H7 (cell line): Measurements from ENCODE around the gene TMEM154. TPM values are rescaled to one million over a fixed set of nuclear protein-coding genes. Genes with fewer than 3 reads are reported as not detected.
"Not testable (repeated sequence)": the region's sequence is repeated elsewhere in the genome, so short reads cannot be mapped to it uniquely, and the experiment has no call there.

Experiments used
- DNase-seq: peaks from one replicate; pipeline ENCODE4 v3.0.0; 2012
- H3K27me3 ChIP-seq: 2 replicates; pipeline ENCODE4 v1.6.0; 2011; ENCODE audit warnings: mild to moderate bottlenecking, low read length; ENCODE audit not compliant: control insufficient read depth, insufficient read depth
- H3K36me3 ChIP-seq: replicated peaks from 2 replicates; pipeline ENCODE4 v1.5.1; 2011; ENCODE audit warnings: low read length; ENCODE audit not compliant: control insufficient read depth, insufficient read depth
- H3K4me3 ChIP-seq: 2 replicates; pipeline ENCODE4 v1.5.1; 2011; ENCODE audit warnings: low read depth, mild to moderate bottlenecking, control low read depth, low read length, moderate library complexity; ENCODE audit not compliant: insufficient read depth
- total RNA-seq: library from RNA; depleted of rRNA; stranded (reverse); fragments of >200 nt; shearing (Covaris generic); gene quantifications from 2 replicates; pipeline ENCODE4 v1.2.3, GENCODE V29; 2014

TMEM154 gene
- total RNA-seq, 1 experiment from 2014 or later, result 0.31 TPM

GRCh38 chr4:152665691-152666395, 14.0 kb downstream of the TMEM154 start:
- H3K27me3 ChIP-seq, result no peaks in the 10 kb centered on the region
- DNase-seq, result no peak
- H3K4me3 ChIP-seq, result no peak overlapping the region

GRCh38 chr4:152664067-152664378, 15.8 kb downstream of the TMEM154 start:
- DNase-seq, H3K27me3 ChIP-seq, H3K36me3 ChIP-seq, H3K4me3 ChIP-seq: not testable (repeated sequence)

More at GRCh38 chr4:152665691-152666395, 14.0 kb downstream of the TMEM154 start:
- no peaks in the 10 kb centered on the region for H3K36me3 ChIP-seq

DNA sequence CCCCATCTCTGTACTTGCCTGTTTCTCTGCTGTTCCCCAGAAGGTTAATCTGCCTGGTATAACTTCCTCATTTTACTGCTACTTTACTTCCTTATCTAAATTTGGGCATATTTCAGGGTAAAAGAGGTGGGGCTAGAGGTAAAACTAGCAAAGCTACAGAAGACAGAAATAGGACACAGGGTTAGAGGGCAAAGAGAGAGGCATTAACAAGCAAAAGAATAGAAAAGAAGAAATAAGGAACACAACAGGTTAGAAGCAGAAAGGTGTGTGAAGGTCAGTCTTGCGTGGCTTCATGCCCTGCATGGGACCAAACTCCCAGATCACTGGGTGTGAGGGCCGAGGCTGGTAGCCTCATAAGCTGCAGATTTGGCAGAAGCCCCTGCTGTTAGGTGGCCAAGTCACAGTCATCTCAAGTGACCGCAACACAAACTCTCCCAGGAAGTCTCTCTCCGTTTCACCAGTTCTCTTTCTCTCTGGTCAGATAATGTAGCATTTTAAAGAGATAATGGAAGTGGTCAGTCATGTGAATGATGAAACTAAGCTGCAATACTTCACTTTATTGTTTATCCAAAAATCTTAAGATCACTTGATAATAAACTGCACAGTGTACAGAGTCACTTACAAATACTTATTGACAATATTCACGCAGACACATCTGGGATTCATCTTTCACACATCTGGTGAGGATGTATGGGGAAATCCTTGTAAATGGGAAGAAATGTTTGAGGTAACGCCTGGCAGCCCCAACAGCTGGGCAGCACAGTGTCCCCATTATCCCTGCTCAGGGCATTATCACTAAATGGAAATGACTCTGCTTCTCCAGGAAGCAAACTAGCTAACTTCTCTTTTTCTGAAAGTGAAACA, 16.4 kb downstream of the TMEM154 start:
- DNase-seq, result no peak
- Histone ChIP-seq H3K4me3 (no peak overlapping the region), H3K27me3 (no peaks in the 10 kb centered on the region), H3K36me3 (no peaks in the 10 kb centered on the region)

GRCh38 chr4:152661649-152662048, 18.1 kb downstream of the TMEM154 start:
- no peak overlapping the region for H3K4me3 ChIP-seq
- no peaks in the 10 kb centered on the region for H3K27me3 ChIP-seq
- H3K36me3 ChIP-seq, result no peaks in the 10 kb centered on the region
- no peak for DNase-seq

DNA sequence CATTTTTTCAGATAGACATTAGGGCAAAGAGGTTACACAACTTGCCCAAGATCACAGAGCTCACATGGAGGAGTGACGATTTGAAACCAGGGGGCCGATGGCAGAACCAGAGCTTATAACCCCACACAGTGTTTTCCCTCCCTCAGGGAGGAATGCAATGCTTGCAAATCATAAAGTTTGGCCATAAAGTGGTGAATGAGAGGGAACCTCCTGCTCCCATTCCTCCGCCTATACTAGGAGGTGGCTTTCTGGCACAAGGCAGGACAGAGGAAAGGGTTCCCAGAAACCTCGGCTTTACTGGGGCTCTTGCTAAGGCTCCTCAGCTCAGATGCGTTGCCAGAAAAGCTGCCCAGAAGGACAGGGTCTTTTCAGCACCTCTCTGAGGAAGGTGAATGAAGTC, 19.3 kb downstream of the TMEM154 start:
- no peak for DNase-seq
- H3K36me3 ChIP-seq, result no peaks in the 10 kb centered on the region
- no peaks in the 10 kb centered on the region for H3K27me3 ChIP-seq
- no peak overlapping the region for H3K4me3 ChIP-seq

DNA sequence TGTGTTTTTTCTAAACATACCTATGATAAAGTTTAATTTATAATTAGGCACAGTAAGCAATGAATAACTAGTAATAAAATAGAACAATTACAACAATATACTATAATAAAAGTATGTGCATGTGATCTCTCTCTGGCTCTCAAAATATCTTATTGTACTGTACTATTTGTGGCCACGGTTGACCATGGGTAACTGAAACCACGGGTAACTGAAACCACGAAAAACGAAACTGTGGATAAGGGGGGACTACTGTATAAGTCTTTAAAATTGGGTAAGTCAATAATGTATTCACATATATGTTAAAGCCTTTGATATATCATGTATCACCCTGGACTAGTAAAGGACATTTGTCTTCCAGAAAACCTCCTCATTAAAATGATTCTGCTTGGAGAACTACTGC, 20.0 kb downstream of the TMEM154 start:
- DNase-seq, result no peak
- Histone ChIP-seq H3K4me3 (no peak overlapping the region), H3K27me3 (no peaks in the 10 kb centered on the region), H3K36me3 (no peaks in the 10 kb centered on the region)

GRCh38 chr4:152657657-152658056, 22.1 kb downstream of the TMEM154 start:
- DNase-seq, result no peak
- H3K4me3 ChIP-seq, result no peak overlapping the region
- no peaks in the 10 kb centered on the region for H3K27me3 ChIP-seq

GRCh38 chr4:152655272-152656129, 24.3 kb downstream of the TMEM154 start:
- no peak for DNase-seq
- Histone ChIP-seq H3K4me3 (no peak overlapping the region), H3K36me3 (no peaks in the 10 kb centered on the region), H3K27me3 (no peaks in the 10 kb centered on the region)

More at GRCh38 chr4:152657657-152658056, 22.1 kb downstream of the TMEM154 start:
- no peaks in the 10 kb centered on the region for H3K36me3 ChIP-seq

GRCh38 chr4:152652102-152652501, 27.7 kb downstream of the TMEM154 start:
- Histone ChIP-seq H3K4me3 (no peak overlapping the region), H3K27me3 (no peaks in the 10 kb centered on the region), H3K36me3 (no peaks in the 10 kb centered on the region)
- no peak for DNase-seq

DNA sequence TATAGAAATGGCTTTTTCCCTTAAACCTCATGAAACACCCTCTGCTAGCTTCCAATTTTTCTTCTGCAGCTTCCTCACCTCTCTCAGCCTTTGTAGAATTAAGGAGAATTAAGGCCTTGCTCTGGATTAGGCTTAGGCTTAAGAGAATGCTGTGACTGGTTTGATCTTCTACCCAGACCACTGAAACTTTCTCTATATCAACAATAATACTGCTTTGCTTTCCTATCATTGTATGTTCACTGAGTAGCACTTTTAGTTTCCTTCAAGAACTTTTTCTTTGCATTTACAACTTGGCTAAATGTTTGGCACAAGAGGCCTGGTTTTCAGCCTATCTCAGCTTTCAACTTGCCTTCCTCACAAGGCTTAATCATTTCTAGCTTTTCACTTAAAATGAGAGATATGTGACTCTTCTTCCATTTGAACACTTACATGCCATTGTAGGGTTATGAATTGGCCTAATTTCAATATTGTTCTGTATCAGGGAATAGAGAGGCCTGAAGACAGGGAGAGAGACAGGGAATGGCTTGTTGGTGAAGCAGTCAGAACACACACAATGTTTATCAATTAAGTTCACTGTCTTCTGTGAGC, 28.2 kb downstream of the TMEM154 start:
- Histone ChIP-seq H3K36me3 (no peaks in the 10 kb centered on the region), H3K4me3 (no peak overlapping the region), H3K27me3 (no peaks in the 10 kb centered on the region)
- no peak for DNase-seq

- DNase-seq, result no peak
- H3K27me3 ChIP-seq, result no peaks in the 10 kb centered on the region
- H3K36me3 ChIP-seq, result no peaks in the 10 kb centered on the region
- H3K4me3 ChIP-seq, result no peak overlapping the region
Measured at GRCh38 chr4:152646221-152646620, 33.6 kb downstream of the TMEM154 start.

DNA sequence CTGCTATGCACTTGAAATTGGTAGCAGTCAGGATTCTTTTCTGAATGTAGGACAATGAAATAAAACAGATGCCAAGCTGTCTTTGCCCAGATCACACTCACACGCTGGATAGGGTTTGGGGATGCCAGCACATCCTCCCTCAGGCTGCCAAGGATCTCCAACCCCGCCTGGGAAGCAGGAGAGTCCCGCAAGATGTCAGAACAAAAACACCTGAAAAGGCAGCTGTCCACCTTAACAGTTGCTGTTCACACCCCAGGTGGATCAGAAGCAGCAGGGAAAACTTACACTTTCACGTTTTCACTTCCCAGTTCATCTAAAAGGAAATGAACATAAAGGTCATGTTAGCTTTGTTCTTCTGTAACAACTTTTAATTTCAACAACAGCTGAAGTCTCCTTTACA, 35.7 kb downstream of the TMEM154 start:
- no peak for DNase-seq
- Histone ChIP-seq H3K27me3 (no peaks in the 10 kb centered on the region), H3K4me3 (no peak overlapping the region), H3K36me3 (no peaks in the 10 kb centered on the region)

DNA sequence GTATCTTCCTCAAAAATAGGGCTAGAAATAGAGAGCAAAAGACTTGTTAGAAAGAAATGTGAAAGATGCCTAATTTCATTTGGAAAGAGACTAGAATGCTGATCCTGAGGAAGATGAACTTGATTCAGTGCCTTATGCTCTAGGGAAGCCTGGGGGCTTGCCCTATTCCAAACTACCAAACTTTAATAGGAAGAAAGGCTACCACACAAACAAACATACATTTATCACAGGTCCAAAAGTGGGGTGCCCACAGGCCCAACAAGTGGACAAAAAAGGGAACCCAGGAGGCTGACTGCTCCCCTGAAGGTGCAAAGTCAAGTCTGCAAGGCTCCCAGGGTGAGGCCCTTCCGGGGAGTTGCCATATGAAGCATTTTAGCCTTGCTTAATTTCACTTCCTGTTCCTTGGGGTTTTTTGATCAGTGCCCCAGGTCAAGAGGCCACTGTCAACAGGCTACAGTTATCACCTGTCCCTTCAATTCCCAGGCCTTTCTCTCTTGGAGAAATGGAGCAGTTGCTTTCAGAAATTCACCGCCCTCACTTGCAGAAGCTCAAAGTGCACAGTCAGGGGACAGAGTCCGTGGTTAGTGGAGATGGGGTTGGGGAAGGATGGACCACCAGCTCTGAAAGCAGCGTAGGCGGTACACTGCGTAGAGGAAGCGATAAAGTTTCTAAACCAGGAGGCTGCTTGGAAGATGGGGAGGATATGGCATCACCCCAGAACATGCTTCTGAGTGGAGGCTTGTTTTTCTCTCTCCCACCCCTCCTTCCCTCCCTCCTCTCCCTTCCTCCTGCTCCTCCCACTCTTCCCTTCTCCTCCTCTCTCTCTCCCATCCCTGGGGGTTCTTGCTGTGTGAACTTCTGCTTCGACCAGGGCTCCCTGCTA, 36.4 kb downstream of the TMEM154 start:
- no peak for DNase-seq
- Histone ChIP-seq H3K36me3 (no peaks in the 10 kb centered on the region), H3K27me3 (no peaks in the 10 kb centered on the region), H3K4me3 (no peak overlapping the region)
